Measurements from ENCODE around the gene GAGE1. TPM values are rescaled to one million over a fixed set of nuclear protein-coding genes. Genes with fewer than 3 reads are reported as not detected.

The GAGE1 gene, protein sequence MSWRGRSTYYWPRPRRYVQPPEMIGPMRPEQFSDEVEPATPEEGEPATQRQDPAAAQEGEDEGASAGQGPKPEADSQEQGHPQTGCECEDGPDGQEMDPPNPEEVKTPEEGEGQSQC
- not detected in 2 replicates for total RNA-seq

DNA sequence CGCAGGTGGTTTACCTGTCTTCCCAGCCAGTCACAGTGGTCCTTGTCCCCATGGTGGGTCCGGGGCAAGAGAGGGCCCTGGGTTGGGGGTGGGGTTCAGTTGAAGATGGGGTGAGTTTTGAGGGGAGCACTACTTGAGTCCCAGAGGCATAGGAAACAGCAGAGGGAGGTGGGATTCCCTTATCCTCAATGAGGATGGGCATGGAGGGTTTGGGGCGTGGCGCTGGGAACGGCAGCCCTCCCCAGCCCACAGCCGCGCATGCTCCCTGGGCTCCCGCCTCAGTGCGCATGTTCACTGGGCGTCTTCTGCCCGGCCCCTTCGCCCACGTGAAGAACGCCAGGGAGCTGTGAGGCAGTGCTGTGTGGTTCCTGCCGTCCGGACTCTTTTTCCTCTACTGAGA is at the start of gene GAGE1:
Gene GAGE1 (plus strand): TSS at position 301 of the 400 bp plus-strand sequence. CDS start 1,155 bp downstream, outside the sequence.

DNA sequence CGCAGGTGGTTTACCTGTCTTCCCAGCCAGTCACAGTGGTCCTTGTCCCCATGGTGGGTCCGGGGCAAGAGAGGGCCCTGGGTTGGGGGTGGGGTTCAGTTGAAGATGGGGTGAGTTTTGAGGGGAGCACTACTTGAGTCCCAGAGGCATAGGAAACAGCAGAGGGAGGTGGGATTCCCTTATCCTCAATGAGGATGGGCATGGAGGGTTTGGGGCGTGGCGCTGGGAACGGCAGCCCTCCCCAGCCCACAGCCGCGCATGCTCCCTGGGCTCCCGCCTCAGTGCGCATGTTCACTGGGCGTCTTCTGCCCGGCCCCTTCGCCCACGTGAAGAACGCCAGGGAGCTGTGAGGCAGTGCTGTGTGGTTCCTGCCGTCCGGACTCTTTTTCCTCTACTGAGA is 47.8 kb upstream of the GAGE1 start, which contains the start of gene GAGE12E:
Gene GAGE12E (plus strand): TSS at position 301 of the 400 bp plus-strand sequence. CDS start 1,155 bp downstream, outside the sequence.

DNA sequence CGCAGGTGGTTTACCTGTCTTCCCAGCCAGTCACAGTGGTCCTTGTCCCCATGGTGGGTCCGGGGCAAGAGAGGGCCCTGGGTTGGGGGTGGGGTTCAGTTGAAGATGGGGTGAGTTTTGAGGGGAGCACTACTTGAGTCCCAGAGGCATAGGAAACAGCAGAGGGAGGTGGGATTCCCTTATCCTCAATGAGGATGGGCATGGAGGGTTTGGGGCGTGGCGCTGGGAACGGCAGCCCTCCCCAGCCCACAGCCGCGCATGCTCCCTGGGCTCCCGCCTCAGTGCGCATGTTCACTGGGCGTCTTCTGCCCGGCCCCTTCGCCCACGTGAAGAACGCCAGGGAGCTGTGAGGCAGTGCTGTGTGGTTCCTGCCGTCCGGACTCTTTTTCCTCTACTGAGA is 38.3 kb upstream of the GAGE1 start, which contains the start of gene GAGE12F:
Gene GAGE12F (plus strand): TSS at position 301 of the 400 bp plus-strand sequence. CDS start 1,155 bp downstream, outside the sequence.

DNA sequence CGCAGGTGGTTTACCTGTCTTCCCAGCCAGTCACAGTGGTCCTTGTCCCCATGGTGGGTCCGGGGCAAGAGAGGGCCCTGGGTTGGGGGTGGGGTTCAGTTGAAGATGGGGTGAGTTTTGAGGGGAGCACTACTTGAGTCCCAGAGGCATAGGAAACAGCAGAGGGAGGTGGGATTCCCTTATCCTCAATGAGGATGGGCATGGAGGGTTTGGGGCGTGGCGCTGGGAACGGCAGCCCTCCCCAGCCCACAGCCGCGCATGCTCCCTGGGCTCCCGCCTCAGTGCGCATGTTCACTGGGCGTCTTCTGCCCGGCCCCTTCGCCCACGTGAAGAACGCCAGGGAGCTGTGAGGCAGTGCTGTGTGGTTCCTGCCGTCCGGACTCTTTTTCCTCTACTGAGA is 28.7 kb upstream of the GAGE1 start, which contains the start of gene GAGE12G:
Gene GAGE12G (plus strand): TSS at position 301 of the 400 bp plus-strand sequence. CDS start 1,155 bp downstream, outside the sequence.

DNA sequence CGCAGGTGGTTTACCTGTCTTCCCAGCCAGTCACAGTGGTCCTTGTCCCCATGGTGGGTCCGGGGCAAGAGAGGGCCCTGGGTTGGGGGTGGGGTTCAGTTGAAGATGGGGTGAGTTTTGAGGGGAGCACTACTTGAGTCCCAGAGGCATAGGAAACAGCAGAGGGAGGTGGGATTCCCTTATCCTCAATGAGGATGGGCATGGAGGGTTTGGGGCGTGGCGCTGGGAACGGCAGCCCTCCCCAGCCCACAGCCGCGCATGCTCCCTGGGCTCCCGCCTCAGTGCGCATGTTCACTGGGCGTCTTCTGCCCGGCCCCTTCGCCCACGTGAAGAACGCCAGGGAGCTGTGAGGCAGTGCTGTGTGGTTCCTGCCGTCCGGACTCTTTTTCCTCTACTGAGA is 19.2 kb upstream of the GAGE1 start, which contains the start of gene GAGE12H:
Gene GAGE12H (plus strand): TSS at position 301 of the 400 bp plus-strand sequence. CDS start 1,155 bp downstream, outside the sequence.

DNA sequence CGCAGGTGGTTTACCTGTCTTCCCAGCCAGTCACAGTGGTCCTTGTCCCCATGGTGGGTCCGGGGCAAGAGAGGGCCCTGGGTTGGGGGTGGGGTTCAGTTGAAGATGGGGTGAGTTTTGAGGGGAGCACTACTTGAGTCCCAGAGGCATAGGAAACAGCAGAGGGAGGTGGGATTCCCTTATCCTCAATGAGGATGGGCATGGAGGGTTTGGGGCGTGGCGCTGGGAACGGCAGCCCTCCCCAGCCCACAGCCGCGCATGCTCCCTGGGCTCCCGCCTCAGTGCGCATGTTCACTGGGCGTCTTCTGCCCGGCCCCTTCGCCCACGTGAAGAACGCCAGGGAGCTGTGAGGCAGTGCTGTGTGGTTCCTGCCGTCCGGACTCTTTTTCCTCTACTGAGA is 9.6 kb upstream of the GAGE1 start, which contains the start of gene GAGE2A:
Gene GAGE2A (plus strand): TSS at position 301 of the 400 bp plus-strand sequence. CDS start 1,155 bp downstream, outside the sequence.

Other genes starting within 250 kb of the GAGE1 start
- gene GAGE12C, start 66.8 kb upstream of the GAGE1 start, total RNA-seq: not detected in 2 replicates
- gene GAGE12D, start 57.3 kb upstream of the GAGE1 start, total RNA-seq: not detected in 2 replicates
- gene GAGE12E, start 47.7 kb upstream of the GAGE1 start, total RNA-seq: not detected in 2 replicates
- not detected in 2 replicates for gene GAGE12F, start 38.2 kb upstream of the GAGE1 start, total RNA-seq
- gene GAGE12G, start 28.6 kb upstream of the GAGE1 start, total RNA-seq: not detected in 2 replicates
- not detected in 2 replicates for gene GAGE12H, start 19.1 kb upstream of the GAGE1 start, total RNA-seq
- gene GAGE2A, start 9.5 kb upstream of the GAGE1 start, total RNA-seq: not detected in 2 replicates
- gene PAGE1, start 97.0 kb downstream of the GAGE1 start, total RNA-seq: not detected in 2 replicates
- gene PAGE4, start 230.3 kb downstream of the GAGE1 start, total RNA-seq: not detected in 2 replicates

All from tracheal epithelial cell (primary cell).